OCI-LY1 (cell line): Measurements from ENCODE around the gene PRMT3.

ENCODE experiments used
- H2AFZ ChIP-seq: fragments of 200-600 bp; sonication (generic), shearing (Covaris generic); 2 replicates; pipeline ENCODE4 v1.6.0; 2014; ENCODE audit warnings: antibody characterized with exemption, mild to moderate bottlenecking, low read length
- H3F3A ChIP-seq: fragments of 200-600 bp; sonication (generic), shearing (Covaris generic); 2 replicates; pipeline ENCODE4 v1.6.0; 2014; ENCODE audit warnings: mild to moderate bottlenecking, antibody characterized with exemption, low read length, moderate library complexity; ENCODE audit not compliant: insufficient read depth
- H3K27ac ChIP-seq: fragments of 200-600 bp; sonication (generic); 2 replicates; pipeline ENCODE4 v1.5.1; 2014; ENCODE audit warnings: low read length, mixed run types, mild to moderate bottlenecking, low read depth; ENCODE audit not compliant: poor library complexity, severe bottlenecking
- H3K27me3 ChIP-seq: fragments of 200-600 bp; sonication (generic); 2 replicates; pipeline ENCODE4 v1.6.0; 2014; ENCODE audit warnings: antibody characterized with exemption, mild to moderate bottlenecking, low read length, moderate library complexity; ENCODE audit not compliant: insufficient read depth
- H3K36me3 ChIP-seq: fragments of 200-600 bp; sonication (generic); 2 replicates; pipeline ENCODE4 v1.6.1; 2014; ENCODE audit warnings: mild to moderate bottlenecking, antibody characterized with exemption, low read length, moderate library complexity, mixed read lengths; ENCODE audit not compliant: insufficient read depth
- H3K4me1 ChIP-seq: fragments of 200-600 bp; sonication (generic); 2 replicates; pipeline ENCODE4 v1.5.1; 2014; ENCODE audit warnings: mild to moderate bottlenecking, low read length, moderate library complexity; ENCODE audit not compliant: insufficient read depth, severe bottlenecking
- H3K4me2 ChIP-seq: fragments of 200-600 bp; sonication (generic), shearing (Covaris generic); 2 replicates; pipeline ENCODE4 v1.6.1; 2014; ENCODE audit warnings: low read length
- H3K4me3 ChIP-seq: fragments of 200-600 bp; sonication (generic); 2 replicates; pipeline ENCODE4 v1.5.1; 2014; ENCODE audit warnings: low read length, low read depth, mild to moderate bottlenecking, mixed read lengths; ENCODE audit not compliant: poor library complexity, severe bottlenecking
- H3K79me2 ChIP-seq: fragments of 200-600 bp; shearing (Covaris generic); 2 replicates; pipeline ENCODE4 v1.6.1; 2016; ENCODE audit warnings: mixed run types, low read length, mixed read lengths; ENCODE audit not compliant: insufficient read depth
- H3K9ac ChIP-seq: fragments of 200-600 bp; sonication (generic), shearing (Covaris generic); 2 replicates; pipeline ENCODE4 v1.6.1; 2014; ENCODE audit warnings: mild to moderate bottlenecking, low read length, mixed read lengths
- H3K9me2 ChIP-seq: fragments of 200-600 bp; sonication (generic), shearing (Covaris generic); 2 replicates; pipeline ENCODE4 v1.6.1; 2014; ENCODE audit warnings: low read depth, mild to moderate bottlenecking, low read length, mixed read lengths
- H3K9me3 ChIP-seq: fragments of 200-600 bp; shearing (Covaris generic); 2 replicates; pipeline ENCODE4 v1.6.1; 2014; ENCODE audit warnings: low read length, mixed read lengths
- H4K20me1 ChIP-seq: fragments of 200-600 bp; sonication (generic), shearing (Covaris generic); 2 replicates; pipeline ENCODE4 v1.6.0; 2016; ENCODE audit warnings: mild to moderate bottlenecking, low read length; ENCODE audit not compliant: insufficient read depth
- EZH2 ChIP-seq: fragments of 200-600 bp; sonication (generic), shearing (Covaris generic); IDR thresholded peaks from 2 replicates; pipeline ENCODE4 v1.8.0; 2017; ENCODE audit warnings: borderline replicate concordance, mixed run types, mild to moderate bottlenecking, antibody characterized with exemption, low read length, moderate library complexity, mixed read lengths
- TF ChIP-seq, protein P1 (sequence below): fragments of 200-600 bp; sonication (generic), shearing (Covaris generic); IDR thresholded peaks from 2 replicates; pipeline ENCODE4 v1.5.1; 2017; ENCODE audit warnings: mild to moderate bottlenecking, antibody characterized with exemption, low read length, moderate library complexity, mixed read lengths

Gene PRMT3

DNA sequence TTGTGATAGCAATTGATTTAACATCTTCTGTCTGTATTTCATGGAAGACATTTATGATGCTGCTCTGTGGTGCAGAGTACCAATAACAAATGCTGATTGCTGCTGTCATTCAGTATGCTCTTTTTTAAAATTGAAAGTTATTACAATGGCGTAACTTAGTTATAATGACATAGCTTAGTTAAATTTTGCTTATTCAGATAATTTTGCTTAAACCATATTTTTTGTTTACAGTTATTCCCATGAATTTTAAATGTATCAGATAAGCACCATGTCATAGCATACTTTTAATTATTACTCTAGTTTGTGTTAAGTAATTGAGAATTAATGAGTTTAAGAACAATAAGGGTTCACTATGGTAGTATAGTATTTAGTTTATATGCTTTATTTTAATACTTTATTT is 15.5 kb downstream of the PRMT3 start:
- Histone ChIP-seq H3K79me2 (0 out of 2 replicates have a peak, but pooled peaks cover 3% of the 10 kb centered on the region), H3K4me2 (no peak overlapping the region), H2AFZ (no peak overlapping the region), H3K4me3 (no peak overlapping the region), H3K36me3 (peaks cover 82% of the 10 kb centered on the region), H3F3A (no peaks in the 10 kb centered on the region; the same call in 1 of the 2 replicates), H3K4me1 (no peaks in the 10 kb centered on the region), H4K20me1 (no peaks in the 10 kb centered on the region), H3K9me3 (no peaks in the 10 kb centered on the region), H3K9me2 (no peaks in the 10 kb centered on the region), H3K9ac (no peak overlapping the region), H3K27me3 (no peaks in the 10 kb centered on the region), H3K27ac (no peak overlapping the region)
- TF ChIP-seq, protein P1, sequence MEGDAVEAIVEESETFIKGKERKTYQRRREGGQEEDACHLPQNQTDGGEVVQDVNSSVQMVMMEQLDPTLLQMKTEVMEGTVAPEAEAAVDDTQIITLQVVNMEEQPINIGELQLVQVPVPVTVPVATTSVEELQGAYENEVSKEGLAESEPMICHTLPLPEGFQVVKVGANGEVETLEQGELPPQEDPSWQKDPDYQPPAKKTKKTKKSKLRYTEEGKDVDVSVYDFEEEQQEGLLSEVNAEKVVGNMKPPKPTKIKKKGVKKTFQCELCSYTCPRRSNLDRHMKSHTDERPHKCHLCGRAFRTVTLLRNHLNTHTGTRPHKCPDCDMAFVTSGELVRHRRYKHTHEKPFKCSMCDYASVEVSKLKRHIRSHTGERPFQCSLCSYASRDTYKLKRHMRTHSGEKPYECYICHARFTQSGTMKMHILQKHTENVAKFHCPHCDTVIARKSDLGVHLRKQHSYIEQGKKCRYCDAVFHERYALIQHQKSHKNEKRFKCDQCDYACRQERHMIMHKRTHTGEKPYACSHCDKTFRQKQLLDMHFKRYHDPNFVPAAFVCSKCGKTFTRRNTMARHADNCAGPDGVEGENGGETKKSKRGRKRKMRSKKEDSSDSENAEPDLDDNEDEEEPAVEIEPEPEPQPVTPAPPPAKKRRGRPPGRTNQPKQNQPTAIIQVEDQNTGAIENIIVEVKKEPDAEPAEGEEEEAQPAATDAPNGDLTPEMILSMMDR, result no peak
- TF ChIP-seq EZH2, result no peak

DNA sequence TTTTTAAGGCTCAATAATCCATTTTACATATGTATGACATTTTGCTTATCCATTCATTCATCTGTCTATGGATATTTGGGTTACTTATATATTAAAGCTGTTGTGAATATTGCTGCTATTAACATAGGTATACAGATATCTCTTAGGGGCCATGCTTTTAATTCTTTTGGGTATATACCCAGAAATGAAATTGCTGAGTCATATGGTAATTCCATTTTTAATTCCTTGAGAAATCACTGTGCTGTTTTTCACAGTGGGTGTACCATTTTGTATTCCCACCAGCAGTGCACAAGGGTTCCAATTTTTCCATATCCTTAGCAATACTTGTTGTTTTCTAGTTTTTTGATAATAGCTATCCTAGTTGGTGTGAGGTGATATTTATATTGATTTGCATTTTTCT is 19.0 kb downstream of the PRMT3 start:
- Histone ChIP-seq H3K9ac (no peak overlapping the region), H3F3A (no peaks in the 10 kb centered on the region), H3K9me3 (no peaks in the 10 kb centered on the region), H3K36me3 (peaks cover 79% of the 10 kb centered on the region), H3K27ac (no peak overlapping the region), H2AFZ (no peak overlapping the region), H3K4me3 (no peak overlapping the region), H3K79me2 (no peaks in the 10 kb centered on the region), H3K4me1 (no peaks in the 10 kb centered on the region), H4K20me1 (no peaks in the 10 kb centered on the region), H3K9me2 (no peaks in the 10 kb centered on the region), H3K4me2 (no peak overlapping the region), H3K27me3 (no peaks in the 10 kb centered on the region)
- no peak for TF ChIP-seq EZH2
- TF ChIP-seq, protein P1, result no peak

GRCh38 chr11:20407344-20407743 is 19.8 kb downstream of the PRMT3 start:
- Histone ChIP-seq H2AFZ (no peak overlapping the region), H3K9me2 (no peaks in the 10 kb centered on the region), H3K36me3 (peaks cover 81% of the 10 kb centered on the region), H3K4me2 (no peak overlapping the region), H3K27me3 (no peaks in the 10 kb centered on the region), H3K9me3 (no peaks in the 10 kb centered on the region), H3K79me2 (no peaks in the 10 kb centered on the region), H3F3A (no peaks in the 10 kb centered on the region), H3K4me3 (no peak overlapping the region), H4K20me1 (no peaks in the 10 kb centered on the region), H3K9ac (no peak overlapping the region), H3K4me1 (no peaks in the 10 kb centered on the region), H3K27ac (no peak overlapping the region)
- TF ChIP-seq EZH2, result no peak
- TF ChIP-seq, protein P1, result no peak
